Neural cell (in vitro differentiated cells): ENCODE measurements around the gene MAPK8IP2. TPM values are rescaled to one million over a fixed set of nuclear protein-coding genes. Genes with fewer than 3 reads are reported as not detected.

Source experiments
- H2AFZ ChIP-seq: fragments of 200-600, 300-800 bp; sonication (generic), shearing (Covaris generic); 2 replicates; pipeline ENCODE4 v1.6.0; 2014; ENCODE audit warnings: low read depth, mild to moderate bottlenecking, antibody characterized with exemption, low read length, moderate library complexity
- H3F3A ChIP-seq: fragments of 200-600 bp; shearing (Covaris generic); 2 replicates; pipeline ENCODE4 v1.6.1; 2016; ENCODE audit warnings: mild to moderate bottlenecking, moderate library complexity, mixed read lengths, antibody characterized with exemption, low read length; ENCODE audit not compliant: insufficient read depth, poor library complexity, severe bottlenecking
- H3K27ac ChIP-seq: fragments of 200-600, 300-800 bp; sonication (generic), shearing (Covaris generic); 2 replicates; pipeline ENCODE4 v1.5.1; 2014; ENCODE audit warnings: mild to moderate bottlenecking, low read length, moderate library complexity
- H3K27me3 ChIP-seq: fragments of 300-800, 200-600 bp; sonication (generic), shearing (Covaris generic); 2 replicates; pipeline ENCODE4 v1.6.0; 2014; ENCODE audit warnings: mild to moderate bottlenecking, low read depth, low read length, moderate library complexity; ENCODE audit not compliant: insufficient read depth
- H3K36me3 ChIP-seq: fragments of 300-800, 200-600 bp; sonication (generic), shearing (Covaris generic); 2 replicates; pipeline ENCODE4 v1.5.1; 2014; ENCODE audit warnings: mild to moderate bottlenecking, antibody characterized with exemption, low read length, moderate library complexity; ENCODE audit not compliant: insufficient read depth
- H3K4me2 ChIP-seq: fragments of 300-800, 200-600 bp; sonication (generic), shearing (Covaris generic); 2 replicates; pipeline ENCODE4 v1.6.0; 2014; ENCODE audit warnings: mild to moderate bottlenecking, low read length
- H3K4me3 ChIP-seq: fragments of 300-800, 200-600 bp; sonication (generic), shearing (Covaris generic); 2 replicates; pipeline ENCODE4 v1.5.1; 2014; ENCODE audit warnings: mild to moderate bottlenecking, low read length, moderate library complexity
- H3K79me2 ChIP-seq: fragments of 200-600 bp; shearing (Covaris generic); replicated peaks from 2 replicates; pipeline ENCODE4 v1.6.0; 2014; ENCODE audit warnings: mild to moderate bottlenecking, low read length, moderate library complexity; ENCODE audit not compliant: insufficient read depth
- H3K9ac ChIP-seq: fragments of 300-800, 200-600 bp; sonication (generic), shearing (Covaris generic); 2 replicates; pipeline ENCODE4 v1.6.1; 2016; ENCODE audit warnings: mild to moderate bottlenecking, low read length, mixed read lengths
- H3K9me2 ChIP-seq: fragments of 200-600 bp; shearing (Covaris generic); 2 replicates; pipeline ENCODE4 v1.6.1; 2016; ENCODE audit warnings: mild to moderate bottlenecking, low read length, mixed read lengths; ENCODE audit not compliant: insufficient read depth
- H3K9me3 ChIP-seq: fragments of 200-600, 300-800 bp; sonication (generic), shearing (Covaris generic); 2 replicates; pipeline ENCODE4 v1.6.1; 2016; ENCODE audit warnings: mild to moderate bottlenecking, mixed run types, low read length, moderate library complexity, mixed read lengths
- H4K20me1 ChIP-seq: fragments of 200-600 bp; shearing (Covaris generic); 2 replicates; pipeline ENCODE4 v1.6.1; 2016; ENCODE audit warnings: mild to moderate bottlenecking, mixed run types; ENCODE audit not compliant: insufficient read depth
- CTCF ChIP-seq: fragments of 450-650 bp; IDR thresholded peaks from 2 replicates; pipeline ENCODE4 v1.5.1; 2014; ENCODE audit warnings: antibody characterized with exemption, mild to moderate bottlenecking, moderate library complexity; ENCODE audit not compliant: poor library complexity, severe bottlenecking
- EP300 ChIP-seq: fragments of 450-650 bp; conservative IDR thresholded peaks from 2 replicates; pipeline ENCODE4 v1.6.1; 2014; ENCODE audit warnings: antibody characterized with exemption, mild to moderate bottlenecking, moderate library complexity; ENCODE audit not compliant: poor library complexity, severe bottlenecking
- EZH2 ChIP-seq: fragments of 200-600, 300-800 bp; shearing (Covaris generic), sonication (generic); IDR thresholded peaks from 2 replicates; pipeline ENCODE4 v1.6.1; 2014; ENCODE audit warnings: antibody characterized with exemption, low read length, borderline replicate concordance, mild to moderate bottlenecking; ENCODE audit not compliant: insufficient read depth, poor library complexity, severe bottlenecking
- MXI1 ChIP-seq: fragments of 450-650 bp; conservative IDR thresholded peaks from 2 replicates; pipeline ENCODE4 v1.6.1; 2014; ENCODE audit warnings: antibody characterized with exemption, mild to moderate bottlenecking; ENCODE audit not compliant: poor library complexity, severe bottlenecking
- POLR2AphosphoS5 ChIP-seq: IDR thresholded peaks from 2 replicates; pipeline ENCODE4 v1.6.1; 2012
- RAD21 ChIP-seq: fragments of 450-650 bp; conservative IDR thresholded peaks from 2 replicates; pipeline ENCODE4 v1.6.1; 2014; ENCODE audit warnings: antibody characterized with exemption, mild to moderate bottlenecking, moderate library complexity
- REST ChIP-seq: IDR thresholded peaks from 2 replicates; pipeline ENCODE4 v1.6.1; 2012; ENCODE audit warnings: borderline replicate concordance
- SMC3 ChIP-seq: fragments of 450-650 bp; conservative IDR thresholded peaks from 2 replicates; pipeline ENCODE4 v1.6.1; 2014; ENCODE audit warnings: antibody characterized with exemption, mild to moderate bottlenecking, moderate library complexity; ENCODE audit not compliant: poor library complexity
- TAF1 ChIP-seq: IDR thresholded peaks from 2 replicates; pipeline ENCODE4 v1.6.1; 2012; ENCODE audit warnings: low read depth
- polyA plus RNA-seq: library from polyadenylated mRNA; depleted of rRNA; stranded (reverse); fragments of >200 nt; gene quantifications from 2 replicates; pipeline ENCODE4 v1.2.3, GENCODE V29; 2014

The MAPK8IP2 gene
- polyA plus RNA-seq, 1 donor from 2014 or later = 48.0 TPM

DNA sequence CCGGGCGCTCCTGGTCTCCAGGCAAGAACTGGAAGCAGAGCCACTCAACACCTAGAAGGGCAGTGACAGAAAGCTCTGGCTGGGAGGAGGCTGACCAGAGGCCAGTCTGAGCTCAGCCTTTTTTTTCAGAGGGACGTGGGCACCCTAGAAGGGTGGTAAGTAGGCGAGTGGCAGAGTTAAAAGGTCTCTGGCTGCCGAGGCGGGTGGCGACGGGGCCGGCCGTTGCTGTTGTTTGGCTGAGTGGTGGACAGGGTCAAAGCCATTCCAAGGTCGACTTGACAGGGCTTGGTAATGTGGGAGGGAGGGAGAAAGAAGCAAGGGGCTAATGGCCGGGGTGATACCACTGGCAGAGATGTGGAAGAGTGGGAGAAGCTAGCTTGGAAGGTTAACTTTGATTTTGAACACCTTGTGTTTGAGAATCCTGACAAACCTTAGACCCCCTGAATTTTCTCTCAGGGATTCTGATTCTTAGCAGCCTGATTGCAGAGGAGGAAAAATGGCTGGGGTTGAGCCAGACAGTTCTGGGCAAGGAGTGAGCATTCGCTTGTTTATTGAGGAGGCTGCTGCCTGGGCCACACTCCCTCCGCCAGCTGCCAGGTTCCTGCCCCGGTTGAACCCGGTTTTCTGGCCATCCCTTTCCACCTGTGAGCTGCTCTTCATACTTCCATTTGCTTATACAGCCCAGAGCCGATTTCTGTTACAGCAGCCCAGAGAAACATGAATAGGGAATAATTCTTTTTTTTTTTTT is 37.0 kb upstream of the MAPK8IP2 start:
- Histone ChIP-seq H3K9ac (peak overlapping the region; percentile 74), H3K27ac (peak overlapping the region; percentile 74), H3K27me3 (no peaks in the 10 kb centered on the region), H3F3A (no peaks in the 10 kb centered on the region), H3K9me3 (no peaks in the 10 kb centered on the region), H3K4me2 (peak overlapping the region; percentile 72), H2AFZ (peak overlapping the region; percentile 8), H4K20me1 (no peaks in the 10 kb centered on the region), H3K9me2 (no peaks in the 10 kb centered on the region), H3K79me2 (no peaks in the 10 kb centered on the region), H3K36me3 (peaks cover 4% of the 10 kb centered on the region), H3K4me3 (peak overlapping the region; percentile 70)
- TF ChIP-seq EZH2 = no peak

DNA sequence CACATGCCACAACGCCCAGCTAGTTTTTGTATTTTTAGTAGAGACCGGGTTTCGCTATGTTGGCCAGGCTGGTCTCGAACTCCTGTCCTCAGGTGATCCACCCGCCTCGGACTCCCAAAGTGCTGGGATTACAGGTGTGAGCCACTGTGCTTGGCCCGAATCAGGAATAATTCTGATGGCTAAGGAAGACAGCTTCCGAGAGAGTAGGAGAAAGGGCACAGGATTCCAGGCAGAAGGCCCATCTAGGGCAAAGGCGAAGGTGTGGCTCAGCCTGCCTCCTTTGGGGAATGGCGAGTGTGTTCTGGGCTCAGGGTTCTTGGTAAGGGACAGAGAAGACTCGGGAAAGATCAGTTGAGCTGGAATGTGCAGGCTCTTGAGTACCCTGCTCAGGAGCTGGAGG is 36.3 kb upstream of the MAPK8IP2 start:
- H3K36me3 ChIP-seq = peaks cover 4% of the 10 kb centered on the region
- H3K4me3 ChIP-seq = peak overlapping the region; percentile 70
- no peak overlapping the region for H3K4me2 ChIP-seq
- no peak overlapping the region for H2AFZ ChIP-seq
- H3K9ac ChIP-seq = no peak overlapping the region
- H3K27me3 ChIP-seq = no peaks in the 10 kb centered on the region
- H3K27ac ChIP-seq = no peak overlapping the region
- no peaks in the 10 kb centered on the region for H3K9me3 ChIP-seq
- no peaks in the 10 kb centered on the region for H3K9me2 ChIP-seq
- H4K20me1 ChIP-seq = no peaks in the 10 kb centered on the region
- H3F3A ChIP-seq = no peaks in the 10 kb centered on the region
- TF ChIP-seq RAD21 (no peak), EZH2 (no peak), EP300 (no peak), SMC3 (no peak), TAF1 (no peak)
- H3K79me2 ChIP-seq = no peaks in the 10 kb centered on the region

GRCh38 chr22:50567721-50568252 is 32.8 kb upstream of the MAPK8IP2 start:
- Histone ChIP-seq H3K9me2 (no peaks in the 10 kb centered on the region), H3K27ac (no peak overlapping the region), H3K9ac (no peak overlapping the region), H4K20me1 (no peaks in the 10 kb centered on the region), H3K27me3 (no peaks in the 10 kb centered on the region), H3K9me3 (no peaks in the 10 kb centered on the region), H3K4me3 (no peak overlapping the region), H2AFZ (no peak overlapping the region), H3F3A (no peaks in the 10 kb centered on the region), H3K79me2 (no peaks in the 10 kb centered on the region), H3K36me3 (peaks cover 4% of the 10 kb centered on the region), H3K4me2 (no peak overlapping the region)
- no peak for TF ChIP-seq SMC3
- TF ChIP-seq MXI1 = no peak
- TF ChIP-seq EZH2 = no peak
- TF ChIP-seq REST = no peak
- TF ChIP-seq TAF1 = no peak
- TF ChIP-seq EP300 = no peak
- no peak for TF ChIP-seq RAD21
- TF ChIP-seq POLR2AphosphoS5 = no peak
- TF ChIP-seq CTCF = no peak
